ENCODE measurements around the gene PITX3.

DNA sequence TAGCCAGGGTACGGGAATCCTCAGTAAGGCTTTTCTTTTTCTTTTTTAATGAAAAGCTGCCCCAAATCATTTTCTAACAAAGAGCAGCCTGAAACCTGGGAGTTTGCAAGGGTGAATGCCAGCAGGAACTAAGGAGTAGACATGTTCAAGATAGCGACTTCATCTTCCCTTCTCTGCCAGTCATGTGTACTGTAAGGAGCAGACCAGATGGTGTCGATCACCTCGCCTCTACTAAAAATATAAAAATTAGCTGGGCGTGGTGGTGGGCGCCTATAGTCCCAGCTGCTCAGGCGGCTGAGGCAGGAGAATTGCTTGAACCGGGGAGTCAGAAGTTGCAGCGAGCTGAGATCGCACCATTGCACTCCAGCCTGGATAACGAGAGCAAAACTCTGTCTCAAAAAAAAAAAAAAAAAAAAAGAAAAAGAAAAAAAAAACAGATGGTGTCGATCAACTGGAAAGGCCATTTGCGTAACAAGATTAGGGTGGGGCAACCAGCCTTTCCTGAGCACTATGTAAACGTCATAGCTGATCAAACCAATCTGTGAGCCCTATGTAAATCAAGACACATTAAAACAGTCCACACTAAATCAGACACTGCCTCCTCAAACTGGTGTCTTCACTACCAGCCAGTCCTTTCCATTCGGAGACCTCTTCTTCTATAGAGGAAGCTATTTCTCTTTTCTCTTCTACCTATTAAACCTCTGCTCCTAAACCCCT, 55.3 kb downstream of the PITX3 start:
- TF ChIP-seq SNAI2 (CRISPR knock-in tag; IDR thresholded peaks at IDR 0.05) (no peak), ZFP30 (CRISPR knock-in tag; IDR thresholded peaks at IDR 0.05) (no peak), BACH2 (CRISPR knock-in tag; IDR thresholded peaks at IDR 0.05; ENCODE audit: borderline replicate concordance) (no peak), ZNF8 (CRISPR knock-in tag; IDR thresholded peaks at IDR 0.05) (no peak)
- TF ChIP-seq, protein P1, sequence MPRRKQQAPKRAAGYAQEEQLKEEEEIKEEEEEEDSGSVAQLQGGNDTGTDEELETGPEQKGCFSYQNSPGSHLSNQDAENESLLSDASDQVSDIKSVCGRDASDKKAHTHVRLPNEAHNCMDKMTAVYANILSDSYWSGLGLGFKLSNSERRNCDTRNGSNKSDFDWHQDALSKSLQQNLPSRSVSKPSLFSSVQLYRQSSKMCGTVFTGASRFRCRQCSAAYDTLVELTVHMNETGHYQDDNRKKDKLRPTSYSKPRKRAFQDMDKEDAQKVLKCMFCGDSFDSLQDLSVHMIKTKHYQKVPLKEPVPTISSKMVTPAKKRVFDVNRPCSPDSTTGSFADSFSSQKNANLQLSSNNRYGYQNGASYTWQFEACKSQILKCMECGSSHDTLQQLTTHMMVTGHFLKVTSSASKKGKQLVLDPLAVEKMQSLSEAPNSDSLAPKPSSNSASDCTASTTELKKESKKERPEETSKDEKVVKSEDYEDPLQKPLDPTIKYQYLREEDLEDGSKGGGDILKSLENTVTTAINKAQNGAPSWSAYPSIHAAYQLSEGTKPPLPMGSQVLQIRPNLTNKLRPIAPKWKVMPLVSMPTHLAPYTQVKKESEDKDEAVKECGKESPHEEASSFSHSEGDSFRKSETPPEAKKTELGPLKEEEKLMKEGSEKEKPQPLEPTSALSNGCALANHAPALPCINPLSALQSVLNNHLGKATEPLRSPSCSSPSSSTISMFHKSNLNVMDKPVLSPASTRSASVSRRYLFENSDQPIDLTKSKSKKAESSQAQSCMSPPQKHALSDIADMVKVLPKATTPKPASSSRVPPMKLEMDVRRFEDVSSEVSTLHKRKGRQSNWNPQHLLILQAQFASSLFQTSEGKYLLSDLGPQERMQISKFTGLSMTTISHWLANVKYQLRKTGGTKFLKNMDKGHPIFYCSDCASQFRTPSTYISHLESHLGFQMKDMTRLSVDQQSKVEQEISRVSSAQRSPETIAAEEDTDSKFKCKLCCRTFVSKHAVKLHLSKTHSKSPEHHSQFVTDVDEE (CRISPR knock-in tag; IDR thresholded peaks at IDR 0.05): no peak

All from SK-N-SH treated with all-trans-retinoic acid at 6 μM for 48 hours (cell line).